A549 (cell line): ENCODE data around the gene IL12A.

Experiments used
- CTCF ChIP-seq: fragments of >200 bp; sonication (Bioruptor Twin); formaldehyde crosslinking; IDR thresholded peaks from 3 replicates; pipeline ENCODE4 v1.5.1; 2016
- HMGXB4 ChIP-seq: fragments of 250-450 bp; sonication (Bioruptor Pico); IDR thresholded peaks from 2 replicates; pipeline ENCODE4 v1.5.0; 2021; ENCODE audit warnings: mild to moderate bottlenecking, moderate library complexity, borderline replicate concordance
- POLR2A ChIP-seq: IDR thresholded peaks from 2 replicates; pipeline ENCODE4 v1.6.1; 2012; ENCODE audit warnings: mild to moderate bottlenecking, low read length

- no peak for TF ChIP-seq CTCF
- no peak for TF ChIP-seq POLR2A
- TF ChIP-seq HMGXB4 = no peak
Measured at GRCh38 chr3:160001148-160001760, 12.6 kb downstream of the IL12A start.
